HL-60 (cell line): ENCODE data around the gene SLC9A1.
"Not testable (repeated sequence)": the region's sequence is repeated elsewhere in the genome, so short reads cannot be mapped to it uniquely, and the experiment has no call there.

Experiments
- DNase-seq, 2 experiments: peaks; one replicate each; pipeline ENCODE4 v3.0.0-alpha.2; 2010 to 2020; ENCODE audit warnings: low read depth in 1 of 2, low spot score in 1 of 2
- H3K27ac ChIP-seq: fragments of 250-450 bp; sonication (Bioruptor Pico); replicated peaks from 2 replicates; pipeline ENCODE4 v1.5.1; 2020; ENCODE audit warnings: mild to moderate bottlenecking, moderate library complexity
- H3K27me3 ChIP-seq: fragments of 250-450 bp; sonication (Bioruptor Pico); 2 replicates; pipeline ENCODE4 v1.5.1; 2021; ENCODE audit warnings: mild to moderate bottlenecking, moderate library complexity; ENCODE audit not compliant: insufficient read depth, poor library complexity, severe bottlenecking
- H3K4me3 ChIP-seq: replicated peaks from 2 replicates; pipeline ENCODE4 v1.5.1; 2011; ENCODE audit warnings: mild to moderate bottlenecking, control low read depth, low read length; ENCODE audit not compliant: insufficient read depth
- CTCF ChIP-seq: IDR thresholded peaks from one replicate; pipeline ENCODE4 v1.5.1; 2011; ENCODE audit warnings: low read length, control low read depth, inconsistent platforms; ENCODE audit not compliant: insufficient read depth
- GABPA ChIP-seq: IDR thresholded peaks from 2 replicates; pipeline ENCODE4 v1.6.1; 2012; ENCODE audit warnings: low read depth
- POLR2AphosphoS5 ChIP-seq: IDR thresholded peaks from 2 replicates; pipeline ENCODE4 v1.6.1; 2012; ENCODE audit warnings: low read depth
- REST ChIP-seq: IDR thresholded peaks from 2 replicates; pipeline ENCODE4 v1.6.1; 2012; ENCODE audit warnings: low read depth; ENCODE audit not compliant: insufficient replicate concordance
- SPI1 ChIP-seq: IDR thresholded peaks from 2 replicates; pipeline ENCODE4 v1.6.1; 2012; ENCODE audit warnings: low read depth, mild to moderate bottlenecking, borderline replicate concordance

The SLC9A1 gene

DNA sequence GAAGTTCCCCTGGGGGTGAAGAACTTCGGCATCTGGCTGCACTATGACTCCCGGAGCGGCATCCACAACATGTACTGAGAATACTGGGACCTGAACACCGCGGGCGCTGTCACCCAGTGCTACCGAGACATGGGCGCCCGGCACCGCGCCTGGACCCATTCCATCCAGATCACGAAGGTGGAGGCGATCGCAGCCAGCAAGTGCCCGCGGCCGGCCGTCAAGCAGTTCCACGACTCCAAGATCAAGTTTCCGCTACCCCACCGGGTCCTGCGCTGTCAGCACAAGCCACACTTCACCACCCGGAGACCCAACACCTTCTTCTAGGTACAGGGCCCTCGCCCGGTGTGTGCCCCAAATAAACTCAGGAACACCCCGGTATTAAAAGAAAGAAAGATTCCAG is 22.0 kb upstream of the SLC9A1 start:
- no peak overlapping the region for H3K4me3 ChIP-seq
- H3K27ac ChIP-seq, result no peak overlapping the region
- no peaks in the 10 kb centered on the region for H3K27me3 ChIP-seq
- DNase-seq, result no peak
- TF ChIP-seq CTCF, result no peak
- no peak for TF ChIP-seq SPI1
- TF ChIP-seq GABPA, result no peak
- TF ChIP-seq POLR2AphosphoS5, result no peak
- no peak for TF ChIP-seq REST

GRCh38 chr1:27176323-27176722 is 21.4 kb upstream of the SLC9A1 start:
- H3K4me3 ChIP-seq, result no peak overlapping the region
- H3K27me3 ChIP-seq, result no peaks in the 10 kb centered on the region
- H3K27ac ChIP-seq, result no peak overlapping the region
- DNase-seq, result no peak
- no peak for TF ChIP-seq SPI1
- no peak for TF ChIP-seq REST
- no peak for TF ChIP-seq GABPA
- TF ChIP-seq CTCF, result no peak
- TF ChIP-seq POLR2AphosphoS5, result no peak

DNA sequence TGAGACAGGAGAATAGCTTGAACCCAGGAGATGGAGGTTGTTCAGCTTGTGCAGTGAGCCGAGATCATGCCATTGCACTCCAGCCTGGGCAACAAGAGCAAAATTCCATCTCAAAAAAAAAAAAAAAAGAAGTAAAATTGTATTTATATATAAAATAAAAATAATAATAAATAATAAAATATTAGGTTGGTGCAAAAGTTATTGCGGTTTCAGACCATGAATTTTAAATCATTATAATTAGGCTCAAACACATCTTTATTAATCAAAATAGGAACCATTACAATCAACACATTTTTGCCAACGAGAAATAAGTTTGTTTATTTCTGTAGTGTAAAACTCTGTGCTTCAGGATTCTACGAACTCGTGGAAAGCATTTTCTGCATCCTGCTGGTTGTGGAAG is 18.1 kb upstream of the SLC9A1 start:
- H3K27ac ChIP-seq, H3K4me3 ChIP-seq, H3K27me3 ChIP-seq, DNase-seq: not testable (repeated sequence)

DNA sequence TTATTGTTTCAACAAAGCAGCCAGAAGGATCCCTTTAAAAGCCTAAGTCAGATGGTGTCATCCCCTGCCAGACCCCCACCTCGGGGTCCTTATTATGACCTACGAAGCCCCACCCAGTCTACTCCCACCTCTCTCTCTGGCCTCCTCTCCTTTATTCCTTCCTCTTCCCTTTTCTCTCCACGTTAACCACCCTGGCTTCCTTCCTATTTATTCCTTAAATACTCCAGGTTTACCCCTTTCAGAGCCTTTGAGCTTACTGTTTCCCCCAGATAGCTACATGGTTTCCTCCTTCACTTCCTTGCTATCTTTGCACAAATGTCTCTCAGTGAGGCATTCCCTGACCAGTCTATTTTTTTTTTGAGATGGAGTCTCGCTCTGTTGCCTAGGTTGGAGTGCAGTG is 12.0 kb upstream of the SLC9A1 start:
- no peak for DNase-seq
- Histone ChIP-seq H3K27ac (no peak overlapping the region), H3K27me3 (no peaks in the 10 kb centered on the region), H3K4me3 (no peak overlapping the region)
- TF ChIP-seq CTCF (no peak), SPI1 (no peak), GABPA (no peak), REST (no peak)
